ENCODE data around the gene JMJD7.

JMJD7 gene

GRCh38 chr15:41780266-41780665 is 47.6 kb upstream of the JMJD7 start:
- Histone ChIP-seq H3K4me3 (ENCODE audit: low read depth in 1 of 2, low read length in 2 of 2) (no peak overlapping the region), H3K79me2 (ENCODE audit: insufficient read depth, low read length) (peaks cover 68% of the 10 kb centered on the region), H2AFZ (ENCODE audit: low read depth, low read length) (no peak overlapping the region), H3K27me3 (ENCODE audit: insufficient read depth, low read length, poor library complexity) (no peaks in the 10 kb centered on the region), H3K4me1 (ENCODE audit: insufficient read depth, low read length) (peaks cover 30% of the 10 kb centered on the region), H3K4me2 (ENCODE audit: insufficient read depth, low read length) (no peak overlapping the region), H3K9ac (ENCODE audit: low read depth, low read length) (no peak overlapping the region), H4K20me1 (ENCODE audit: insufficient read depth, low read length) (no peaks in the 10 kb centered on the region), H3K36me3 (ENCODE audit: insufficient read depth, low read length) (no peaks in the 10 kb centered on the region), H3K9me3 (ENCODE audit: insufficient read depth, low read length, severe bottlenecking) (no peaks in the 10 kb centered on the region), H3K27ac (ENCODE audit: low read length) (no peak overlapping the region)
- DNase-seq (no peak), ATAC-seq (ENCODE audit: insufficient read depth, low read depth) (no peak)
- TF ChIP-seq CTCF (IDR thresholded peaks at IDR 0.05; ENCODE audit: borderline replicate concordance, extremely low read depth, low read length, poor library complexity, severe bottlenecking) (no peak), EZH2 (IDR thresholded peaks at IDR 0.05; ENCODE audit: borderline replicate concordance, low read depth, low read length, severe bottlenecking) (no peak)

DNA sequence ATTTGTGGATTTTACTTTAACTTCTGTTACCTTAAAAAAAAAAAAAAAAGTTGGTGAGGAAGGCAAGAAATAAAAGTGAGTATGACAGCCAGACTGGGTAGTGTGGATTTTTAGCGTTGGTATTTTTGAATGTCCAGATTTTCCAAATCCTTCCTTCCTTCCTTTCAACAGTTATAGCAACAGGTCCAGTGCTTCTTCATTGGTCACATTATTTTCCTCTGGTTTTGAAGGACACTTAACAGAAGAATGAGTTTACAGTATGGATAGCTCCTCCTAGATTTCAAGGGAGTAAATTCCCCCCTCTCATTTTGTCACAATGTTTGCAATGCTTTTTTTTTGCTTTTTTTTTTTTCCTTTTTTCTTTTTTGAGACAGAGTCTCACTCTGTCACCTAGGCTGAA is 47.2 kb upstream of the JMJD7 start:
- no peaks in the 10 kb centered on the region for H4K20me1 ChIP-seq (ENCODE audit: insufficient read depth, low read length)
- H3K79me2 ChIP-seq (ENCODE audit: insufficient read depth, low read length) = peaks cover 66% of the 10 kb centered on the region
- no peak overlapping the region for H3K9ac ChIP-seq (ENCODE audit: low read depth, low read length)
- no peak for TF ChIP-seq CTCF (IDR thresholded peaks at IDR 0.05; ENCODE audit: borderline replicate concordance, extremely low read depth, low read length, poor library complexity, severe bottlenecking)
- no peaks in the 10 kb centered on the region for H3K36me3 ChIP-seq (ENCODE audit: insufficient read depth, low read length)
- H3K27ac ChIP-seq (ENCODE audit: low read length) = no peak overlapping the region
- no peaks in the 10 kb centered on the region for H3K9me3 ChIP-seq (ENCODE audit: insufficient read depth, low read length, severe bottlenecking)
- DNase-seq (no peak), ATAC-seq (ENCODE audit: insufficient read depth, low read depth) (no peak)
- H3K27me3 ChIP-seq (ENCODE audit: insufficient read depth, low read length, poor library complexity) = no peaks in the 10 kb centered on the region
- H3K4me1 ChIP-seq (ENCODE audit: insufficient read depth, low read length) = peaks cover 25% of the 10 kb centered on the region
- H3K4me3 ChIP-seq (ENCODE audit: low read depth in 1 of 2, low read length in 2 of 2) = no peak overlapping the region
- H2AFZ ChIP-seq (ENCODE audit: low read depth, low read length) = no peak overlapping the region
- no peak overlapping the region for H3K4me2 ChIP-seq (ENCODE audit: insufficient read depth, low read length)

DNA sequence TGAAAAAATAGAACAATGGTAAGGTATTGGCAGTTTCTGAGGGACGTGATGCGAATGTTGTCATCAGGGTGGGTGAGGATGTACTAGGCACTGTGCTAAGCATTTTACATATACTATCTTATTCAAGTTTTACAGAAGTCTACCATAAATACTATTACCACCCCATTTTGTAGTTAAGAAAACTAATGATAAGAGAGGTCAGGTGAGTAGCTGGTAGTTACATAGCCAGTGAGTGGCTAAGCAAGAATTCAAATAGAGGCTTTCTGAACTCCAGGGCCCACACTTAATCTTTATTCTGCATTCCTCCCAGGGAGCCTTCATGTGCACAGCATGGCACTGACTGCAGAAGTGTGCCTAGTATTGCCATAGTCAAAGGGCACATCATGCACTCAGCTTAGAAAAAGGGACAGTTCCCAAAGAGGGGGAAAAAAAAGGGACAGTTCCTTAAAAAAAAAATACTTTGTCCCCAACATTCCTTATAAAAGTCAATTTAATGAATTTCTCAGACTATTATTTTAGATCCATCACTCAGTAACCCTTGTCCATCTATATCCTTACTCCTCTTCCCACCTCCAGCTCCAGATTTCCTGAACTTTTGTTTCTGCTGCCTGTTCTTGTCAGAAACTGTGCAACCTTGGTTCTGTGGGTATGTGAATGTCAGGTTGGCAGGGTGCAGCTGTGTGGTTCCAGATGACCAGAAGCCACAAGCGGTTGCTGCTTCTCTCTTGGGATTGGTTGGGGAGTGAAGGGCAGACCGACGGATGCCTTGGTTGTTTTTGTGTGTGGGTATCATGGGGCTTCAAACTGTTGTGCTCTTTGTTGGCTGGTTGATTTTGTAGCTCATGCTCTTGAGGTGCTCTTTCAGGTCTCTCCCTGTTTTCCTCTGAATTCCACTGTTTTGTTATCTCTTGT is 45.3 kb upstream of the JMJD7 start:
- Histone ChIP-seq H4K20me1 (ENCODE audit: insufficient read depth, low read length) (no peaks in the 10 kb centered on the region), H3K79me2 (ENCODE audit: insufficient read depth, low read length) (peaks cover 52% of the 10 kb centered on the region), H3K4me1 (ENCODE audit: insufficient read depth, low read length) (peaks cover 8% of the 10 kb centered on the region), H3K27me3 (ENCODE audit: insufficient read depth, low read length, poor library complexity) (no peaks in the 10 kb centered on the region), H2AFZ (ENCODE audit: low read depth, low read length) (no peak overlapping the region), H3K4me2 (ENCODE audit: insufficient read depth, low read length) (no peak overlapping the region), H3K36me3 (ENCODE audit: insufficient read depth, low read length) (no peaks in the 10 kb centered on the region), H3K9me3 (ENCODE audit: insufficient read depth, low read length, severe bottlenecking) (no peaks in the 10 kb centered on the region), H3K4me3 (ENCODE audit: low read depth in 1 of 2, low read length in 2 of 2) (no peak overlapping the region), H3K9ac (ENCODE audit: low read depth, low read length) (no peak overlapping the region), H3K27ac (ENCODE audit: low read length) (no peak overlapping the region; the same call in 1 of the 2 replicates)
- ATAC-seq (ENCODE audit: insufficient read depth, low read depth) (no peak), DNase-seq (no peak)
- TF ChIP-seq CTCF (IDR thresholded peaks at IDR 0.05; ENCODE audit: borderline replicate concordance, extremely low read depth, low read length, poor library complexity, severe bottlenecking) = no peak

Measured in DND-41 (cell line).